OCI-LY1 (cell line): ENCODE data around the gene TJP3.
"Not testable (repeated sequence)": the region's sequence is repeated elsewhere in the genome, so short reads cannot be mapped to it uniquely, and the experiment has no call there.

ENCODE experiments used
- EZH2 ChIP-seq: fragments of 200-600 bp; sonication (generic), shearing (Covaris generic); IDR thresholded peaks from 2 replicates; pipeline ENCODE4 v1.8.0; 2017; ENCODE audit warnings: borderline replicate concordance, mixed run types, mild to moderate bottlenecking, antibody characterized with exemption, low read length, moderate library complexity, mixed read lengths
- TF ChIP-seq, protein P1 (sequence below): fragments of 200-600 bp; sonication (generic), shearing (Covaris generic); IDR thresholded peaks from 2 replicates; pipeline ENCODE4 v1.5.1; 2017; ENCODE audit warnings: mild to moderate bottlenecking, antibody characterized with exemption, low read length, moderate library complexity, mixed read lengths

DNA sequence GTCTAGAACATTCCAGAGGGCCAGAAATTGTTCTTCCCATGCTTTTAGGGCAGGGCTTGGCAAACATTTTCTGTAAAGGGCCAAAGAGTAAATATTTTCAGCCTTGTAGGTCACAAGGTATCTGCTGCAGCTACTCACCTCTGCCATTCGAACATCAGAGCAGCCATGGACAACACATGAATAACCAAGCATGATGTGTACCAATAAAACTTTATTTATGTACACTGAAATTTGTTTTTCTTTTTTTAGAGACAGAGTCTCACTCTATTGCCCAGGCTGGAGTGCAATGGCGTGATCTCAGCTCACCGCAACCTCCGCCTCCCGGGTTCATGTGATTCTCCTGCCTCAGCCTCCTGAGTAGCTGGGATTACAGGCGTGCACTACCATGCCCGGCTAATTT, 49.5 kb downstream of the TJP3 start:
- TF ChIP-seq, protein P1, sequence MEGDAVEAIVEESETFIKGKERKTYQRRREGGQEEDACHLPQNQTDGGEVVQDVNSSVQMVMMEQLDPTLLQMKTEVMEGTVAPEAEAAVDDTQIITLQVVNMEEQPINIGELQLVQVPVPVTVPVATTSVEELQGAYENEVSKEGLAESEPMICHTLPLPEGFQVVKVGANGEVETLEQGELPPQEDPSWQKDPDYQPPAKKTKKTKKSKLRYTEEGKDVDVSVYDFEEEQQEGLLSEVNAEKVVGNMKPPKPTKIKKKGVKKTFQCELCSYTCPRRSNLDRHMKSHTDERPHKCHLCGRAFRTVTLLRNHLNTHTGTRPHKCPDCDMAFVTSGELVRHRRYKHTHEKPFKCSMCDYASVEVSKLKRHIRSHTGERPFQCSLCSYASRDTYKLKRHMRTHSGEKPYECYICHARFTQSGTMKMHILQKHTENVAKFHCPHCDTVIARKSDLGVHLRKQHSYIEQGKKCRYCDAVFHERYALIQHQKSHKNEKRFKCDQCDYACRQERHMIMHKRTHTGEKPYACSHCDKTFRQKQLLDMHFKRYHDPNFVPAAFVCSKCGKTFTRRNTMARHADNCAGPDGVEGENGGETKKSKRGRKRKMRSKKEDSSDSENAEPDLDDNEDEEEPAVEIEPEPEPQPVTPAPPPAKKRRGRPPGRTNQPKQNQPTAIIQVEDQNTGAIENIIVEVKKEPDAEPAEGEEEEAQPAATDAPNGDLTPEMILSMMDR = not testable (repeated sequence)
- TF ChIP-seq EZH2 = not testable (repeated sequence)
